Measurements from ENCODE around the gene ELAVL1. TPM values are rescaled to one million over a fixed set of nuclear protein-coding genes. Genes with fewer than 3 reads are reported as not detected.

The ELAVL1 gene
- total and polyA plus RNA-seq, 2 donors (not counting 1 experiment from before 2014, with no cell fraction given) = 21.8 to 63.5 TPM

- no peak overlapping the region for H2AFZ ChIP-seq (ENCODE audit: insufficient read depth, low read depth, low read length, poor library complexity, severe bottlenecking)
- WGBS (ENCODE audit: insufficient coverage) = 94% methylated on average over 27 of the region's 39 CpGs
- H3K27ac ChIP-seq (ENCODE audit: low read length in 2 of 2) = no peak overlapping the region
- Mint-ChIP-seq H3K9me3 (ENCODE audit: insufficient read depth) (no peaks in the 10 kb centered on the region), H3K27me3 (peaks cover 11% of the 10 kb centered on the region), H3K4me3 (no peak overlapping the region), H3K27ac (no peak overlapping the region), H3K4me1 (peaks cover 14% of the 10 kb centered on the region)
- H3K4me2 ChIP-seq (replicated peaks; ENCODE audit: low read depth, low read length, poor library complexity, severe bottlenecking) = no peak overlapping the region
- peaks cover 23 to 27% of the 10 kb centered on the region in 2 donors for H3K4me1 ChIP-seq (ENCODE audit: control insufficient read depth in 2 of 2, insufficient read depth in 2 of 2, low read length in 2 of 2)
- H3K79me2 ChIP-seq (ENCODE audit: control insufficient read depth, insufficient read depth, low read length) = peaks cover 6% of the 10 kb centered on the region
- peaks cover 74% of the 10 kb centered on the region for H4K20me1 ChIP-seq (ENCODE audit: control insufficient read depth, insufficient read depth, low read length, poor library complexity, severe bottlenecking)
- peaks cover 0 to 29% (median 13%) of the 10 kb centered on the region in 4 experiments for H3K27me3 ChIP-seq (replicated peaks in 1 of 4; ENCODE audit: control extremely low read depth in 1 of 4, control insufficient read depth in 3 of 4, insufficient read depth in 4 of 4, low read length in 3 of 4)
- intact Hi-C loops (cut with micrococcal nuclease) = no loop called here
- POLR2A ChIA-PET = interaction anchor here (1.1 kb wide), 1 partner anchor 8 kb away, joined by 3 read pairs; no protein-coding TSS in a partner anchor
- no peak overlapping the region for H3K4me3 ChIP-seq (ENCODE audit: control extremely low read depth in 1 of 5, extremely low read depth in 1 of 5, insufficient read depth in 1 of 5, low read depth in 2 of 5, low read length in 4 of 5)
- DNase-seq (no peak), ATAC-seq (ENCODE audit: low read depth) (no peak)
- H3K36me3 ChIP-seq (replicated peaks in 1 of 2; ENCODE audit: control extremely low read depth in 1 of 2, control insufficient read depth in 1 of 2, extremely low read depth in 1 of 2, insufficient read depth in 2 of 2, low read length in 1 of 2) = peaks cover 3 to 31% of the 10 kb centered on the region in 2 experiments
- CTCF ChIA-PET = no interaction called here
- TF ChIP-seq, protein P1, sequence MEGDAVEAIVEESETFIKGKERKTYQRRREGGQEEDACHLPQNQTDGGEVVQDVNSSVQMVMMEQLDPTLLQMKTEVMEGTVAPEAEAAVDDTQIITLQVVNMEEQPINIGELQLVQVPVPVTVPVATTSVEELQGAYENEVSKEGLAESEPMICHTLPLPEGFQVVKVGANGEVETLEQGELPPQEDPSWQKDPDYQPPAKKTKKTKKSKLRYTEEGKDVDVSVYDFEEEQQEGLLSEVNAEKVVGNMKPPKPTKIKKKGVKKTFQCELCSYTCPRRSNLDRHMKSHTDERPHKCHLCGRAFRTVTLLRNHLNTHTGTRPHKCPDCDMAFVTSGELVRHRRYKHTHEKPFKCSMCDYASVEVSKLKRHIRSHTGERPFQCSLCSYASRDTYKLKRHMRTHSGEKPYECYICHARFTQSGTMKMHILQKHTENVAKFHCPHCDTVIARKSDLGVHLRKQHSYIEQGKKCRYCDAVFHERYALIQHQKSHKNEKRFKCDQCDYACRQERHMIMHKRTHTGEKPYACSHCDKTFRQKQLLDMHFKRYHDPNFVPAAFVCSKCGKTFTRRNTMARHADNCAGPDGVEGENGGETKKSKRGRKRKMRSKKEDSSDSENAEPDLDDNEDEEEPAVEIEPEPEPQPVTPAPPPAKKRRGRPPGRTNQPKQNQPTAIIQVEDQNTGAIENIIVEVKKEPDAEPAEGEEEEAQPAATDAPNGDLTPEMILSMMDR (IDR thresholded peaks at IDR 0.05) = no peak
- TF ChIP-seq EZH2 (IDR thresholded peaks at IDR 0.05; ENCODE audit: borderline replicate concordance, insufficient read depth, low read depth, low read length, poor library complexity, severe bottlenecking) = no peak
- peaks cover 0 to 13% (median 0%) of the 10 kb centered on the region in 3 donors for H3K9me3 ChIP-seq (ENCODE audit: control extremely low read depth in 1 of 3, control insufficient read depth in 2 of 3, insufficient read depth in 1 of 3, low read length in 2 of 3)
- H3K9ac ChIP-seq (ENCODE audit: low read length) = no peak overlapping the region
These were observed 92.5 kb downstream of the ELAVL1 start for GRCh38 chr19:7912697-7913564.

Measured in B cell (primary cell).